Mucosa of descending colon (tissue), 3 donors: ENCODE measurements around the gene DAPK1. TPM values are rescaled to one million over a fixed set of nuclear protein-coding genes. Genes with fewer than 3 reads are reported as not detected.

Experiments used
- ATAC-seq: fragments of 200-7000 bp; cut with Tn5 transposase; one replicate; pipeline ENCODE4 v1.9.1; 2020; ENCODE audit warnings: mild to moderate bottlenecking, moderate library complexity
- DNase-seq, 3 donors: peaks; one replicate each; pipeline ENCODE4 v3.0.0-alpha.2; 2020
- H3K36me3 ChIP-seq: fragments of 200-600 bp; one replicate; pipeline ENCODE4 v1.8.0; 2021; ENCODE audit warnings: low read depth, mild to moderate bottlenecking
- H3K4me1 ChIP-seq: fragments of 200-600 bp; one replicate; pipeline ENCODE4 v1.8.0; 2021; ENCODE audit warnings: low read depth, mild to moderate bottlenecking
- H3K4me3 ChIP-seq: fragments of 200-600 bp; one replicate; pipeline ENCODE4 v1.8.0; 2021; ENCODE audit warnings: mild to moderate bottlenecking
- H3K9me3 ChIP-seq: fragments of 200-600 bp; one replicate; pipeline ENCODE4 v1.8.0; 2021; ENCODE audit warnings: mild to moderate bottlenecking
- CTCF ChIP-seq: fragments of 200-600 bp; IDR thresholded peaks from one replicate; pipeline ENCODE4 v1.8.0; 2022; ENCODE audit warnings: antibody characterized with exemption, mild to moderate bottlenecking
- intact Hi-C, 2 donors: fragments of 100-400 bp; cut with DNase I in 1 of 2; cut with micrococcal nuclease in 1 of 2; formaldehyde crosslinking; loops; one replicate each; pipeline versions ENCODE4 v1.11.0 to v1.11.1; 2022; cut with DNase I, micrococcal nuclease
- total RNA-seq, 3 donors: library from RNA; stranded (reverse); fragmentation: NEBNext Ultra II Directional in 2 of 3; extraction: Animal tissue kit (Norgen Biotek cat#: 25700) in 2 of 3; gene quantifications; one replicate each; pipeline versions ENCODE4 v1.2.1 to v1.2.4, GENCODE V29; 2021 to 2023
- donor health status: DM: no; HTN: no; CAD: no; lungs with moderate emphysema.
- donor health status: DM: no; HTN: no; CAD: no.
- donor health status: DM: no; HTN: yes; CAD: no.

Gene DAPK1
- total RNA-seq, 3 donors from 2014 or later: 22.2 to 98.7 (median 25.9) TPM

DNA sequence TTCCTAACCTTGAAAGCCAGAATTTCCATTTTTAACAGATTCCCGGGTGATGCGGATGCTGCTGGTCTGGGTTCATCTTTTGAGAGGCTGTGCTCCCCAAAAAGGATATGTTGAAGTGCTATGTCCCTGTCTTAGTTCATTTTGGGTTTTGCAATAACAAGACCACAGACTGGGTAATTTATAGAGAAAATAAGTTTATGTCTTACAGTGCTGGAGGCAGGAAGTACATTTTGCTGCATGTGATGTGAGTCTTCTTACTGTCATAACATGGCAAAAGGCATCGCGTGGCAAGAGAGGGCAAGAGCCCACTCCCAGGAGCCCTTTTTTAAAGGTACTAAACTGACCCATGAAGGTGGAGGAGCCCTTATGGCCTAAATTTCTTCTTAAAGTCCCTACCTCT, 114.1 kb downstream of the DAPK1 start:
- Histone ChIP-seq H3K4me1 (no peaks in the 10 kb centered on the region), H3K36me3 (no peaks in the 10 kb centered on the region), H3K9me3 (no peaks in the 10 kb centered on the region), H3K4me3 (no peak overlapping the region)
- intact Hi-C loops: loop anchor here in 1 of 2 donors (10.0 kb wide), 1 partner anchor 117 kb away; the partner anchor contains the start of gene DAPK1
- ATAC-seq: no peak
- TF ChIP-seq CTCF: no peak
- no peak for DNase-seq

- ATAC-seq: no peak
- no peaks in the 10 kb centered on the region for H3K9me3 ChIP-seq
- intact Hi-C loops: loop anchor here in 1 of 2 donors (10.0 kb wide), 1 partner anchor 118 kb away; the partner anchor contains the start of gene DAPK1
- no peaks in the 10 kb centered on the region for H3K36me3 ChIP-seq
- H3K4me1 ChIP-seq: no peaks in the 10 kb centered on the region
- DNase-seq: no peak
- H3K4me3 ChIP-seq: no peak overlapping the region
- no peak for TF ChIP-seq CTCF
Measured at GRCh38 chr9:87612536-87612935, 114.9 kb downstream of the DAPK1 start.

- TF ChIP-seq CTCF: no peak
- no peaks in the 10 kb centered on the region for H3K36me3 ChIP-seq
- ATAC-seq: no peak
- H3K9me3 ChIP-seq: no peaks in the 10 kb centered on the region
- no peak overlapping the region for H3K4me3 ChIP-seq
- no peaks in the 10 kb centered on the region for H3K4me1 ChIP-seq
- no peak for DNase-seq
- intact Hi-C loops: loop anchor here in 1 of 2 donors (10.0 kb wide), 1 partner anchor 119 kb away; the partner anchor contains the start of gene DAPK1
Measured at GRCh38 chr9:87613265-87614111, 115.8 kb downstream of the DAPK1 start.

- TF ChIP-seq CTCF: no peak
- ATAC-seq (peak; percentile 47), DNase-seq (no peak)
- Histone ChIP-seq H3K4me1 (no peaks in the 10 kb centered on the region), H3K4me3 (no peak overlapping the region), H3K9me3 (no peaks in the 10 kb centered on the region), H3K36me3 (no peaks in the 10 kb centered on the region)
- intact Hi-C loops: loop anchor here in 1 of 2 donors (10.0 kb wide), 1 partner anchor 120 kb away; the partner anchor contains the start of gene DAPK1
Measured at GRCh38 chr9:87614397-87614796, 116.7 kb downstream of the DAPK1 start.

GRCh38 chr9:87615136-87615535, 117.5 kb downstream of the DAPK1 start:
- Histone ChIP-seq H3K9me3 (no peaks in the 10 kb centered on the region), H3K36me3 (no peaks in the 10 kb centered on the region), H3K4me3 (no peak overlapping the region), H3K4me1 (no peaks in the 10 kb centered on the region)
- DNase-seq (no peak), ATAC-seq (no peak)
- intact Hi-C loops: loop anchor here in 1 of 2 donors (10.0 kb wide), 1 partner anchor 120 kb away; the partner anchor contains the start of gene DAPK1
- no peak for TF ChIP-seq CTCF
